Stimulated activated CD8-positive, alpha-beta memory T cell treated with anti-CD3 and anti-CD28 coated beads, Interleukin-7, amount 100 ng/mL, for 1 hour (primary cell): ENCODE results near the gene ZDHHC3.

Experiments
- DNase-seq, 2 donors: peaks; one replicate each; pipeline ENCODE4 v3.0.0-alpha.2; 2020; ENCODE audit warnings: low read depth in 2 of 2

The ZDHHC3 gene

GRCh38 chr3:44976002-44976815 is at the start of gene ZDHHC3, which contains the start of gene EXOSC7:
Gene ZDHHC3 (minus strand): TSS chr3:44976174. CDS start chr3:44959436, 16,738 bp downstream.
Gene EXOSC7 (plus strand): TSS chr3:44976244. CDS start chr3:44976278, 34 bp downstream.
- DNase-seq: peak; percentile 72 to 75

DNA sequence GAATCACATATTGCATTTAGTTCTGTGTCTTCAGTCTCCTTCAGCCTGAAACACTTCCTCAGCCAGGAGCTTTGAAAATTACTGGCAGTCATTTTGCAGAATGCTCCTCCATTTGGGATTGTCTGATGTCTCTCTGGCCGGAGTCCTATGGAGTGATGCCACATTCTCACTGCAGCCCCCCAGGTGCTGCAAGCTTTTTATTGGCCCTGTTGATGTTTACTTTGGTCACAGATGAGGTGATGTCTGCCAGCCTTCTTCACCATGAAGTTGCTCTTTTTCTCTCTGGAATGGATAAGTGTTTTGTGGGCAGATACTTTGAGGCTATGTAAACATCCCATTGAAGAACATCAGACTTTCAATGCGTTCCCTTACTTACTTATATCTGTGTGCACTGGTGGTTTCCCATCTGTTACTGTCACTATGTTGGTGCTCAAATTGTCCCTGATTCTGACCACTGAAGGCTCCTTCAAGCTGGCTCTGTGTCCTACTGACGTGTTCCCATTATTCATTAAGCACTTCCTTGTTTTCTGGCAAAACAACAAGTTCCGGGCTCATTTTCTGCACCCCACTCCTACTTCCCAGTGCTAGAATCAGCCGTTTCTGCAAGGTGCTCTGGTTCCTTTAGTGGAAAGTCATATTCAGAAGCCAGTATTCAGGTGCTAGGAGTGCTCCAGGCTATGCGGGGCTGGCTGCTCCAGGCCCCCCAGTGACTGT is 48.7 kb upstream of the ZDHHC3 start:
- DNase-seq: no peak

DNA sequence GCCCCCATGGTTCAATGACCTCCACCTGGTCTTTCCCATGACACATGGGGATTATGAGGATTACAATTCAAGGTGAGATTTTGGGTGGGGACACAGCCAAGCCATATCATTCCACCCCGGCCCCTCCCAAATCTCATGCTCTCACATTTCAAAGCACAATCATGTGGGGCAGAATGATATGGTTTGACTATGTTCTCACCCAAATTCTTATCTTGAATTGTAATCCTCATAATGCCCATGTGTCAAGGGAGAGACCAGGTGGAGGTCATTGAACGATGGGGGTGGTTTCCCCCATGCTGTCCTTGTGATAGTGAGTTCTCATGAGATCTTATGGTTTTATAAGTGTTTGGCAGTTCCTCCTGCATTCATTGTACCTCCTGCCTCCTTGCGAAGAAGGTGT is 47.7 kb upstream of the ZDHHC3 start:
- no peak for DNase-seq

DNA sequence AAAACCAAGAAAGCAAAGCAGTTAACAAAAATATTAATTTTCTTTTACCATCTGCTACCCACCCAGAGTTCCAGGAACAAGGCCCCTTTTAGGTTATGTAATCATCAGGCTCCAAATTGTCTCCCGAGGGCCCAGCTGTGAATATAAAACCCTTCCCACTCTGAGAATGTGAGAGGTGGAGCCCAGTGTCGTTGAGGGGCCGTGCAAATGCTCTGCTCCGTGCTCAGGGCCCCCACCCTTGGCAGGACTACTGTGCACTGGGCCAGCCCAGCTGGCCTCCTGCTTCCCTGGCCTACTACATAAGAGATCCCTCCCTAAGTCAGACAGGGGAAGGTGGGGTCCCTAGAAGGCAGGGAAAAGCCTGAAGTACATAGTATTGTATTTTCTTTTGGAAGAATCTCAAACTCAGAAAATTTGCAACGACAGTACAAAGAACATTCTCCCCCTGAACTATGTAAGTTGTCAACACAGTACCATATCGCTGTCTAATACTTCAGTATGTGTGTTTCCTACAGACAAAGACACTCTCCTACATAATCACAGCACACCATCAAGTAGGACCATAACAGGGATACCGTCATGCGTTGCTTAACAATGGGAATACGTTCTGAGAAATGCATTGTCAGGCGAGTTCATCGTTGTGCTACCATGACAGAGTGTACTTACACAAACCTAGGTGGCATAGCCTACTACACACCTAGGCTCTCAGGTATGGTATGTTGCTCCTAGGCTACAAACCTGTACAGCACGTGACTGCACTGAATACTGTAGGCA is 45.7 kb upstream of the ZDHHC3 start:
- DNase-seq: no peak

- DNase-seq: no peak
Measured at GRCh38 chr3:45020534-45020933, 44.6 kb upstream of the ZDHHC3 start.

- no peak for DNase-seq
Measured at GRCh38 chr3:45017821-45018220, 41.8 kb upstream of the ZDHHC3 start.

GRCh38 chr3:45016916-45017315 is 40.9 kb upstream of the ZDHHC3 start:
- no peak for DNase-seq

DNA sequence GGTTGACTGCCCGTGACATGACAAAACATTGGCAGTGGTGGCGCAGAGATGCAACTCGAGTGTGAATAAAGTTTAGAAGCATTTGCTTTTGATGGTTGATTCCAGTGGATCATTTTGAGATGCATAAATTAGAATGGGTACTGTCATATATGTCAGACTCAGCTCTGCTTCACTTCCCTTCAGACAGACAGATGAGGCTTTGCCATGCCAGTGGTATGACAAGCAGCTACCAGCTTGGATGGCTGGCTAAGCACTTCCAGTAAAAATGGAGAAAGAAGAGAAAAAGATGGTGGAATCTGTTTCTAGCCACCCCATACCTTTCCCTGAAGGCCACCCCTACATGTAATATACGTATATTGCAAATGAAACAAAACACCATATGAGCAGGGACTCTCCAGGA is 36.6 kb upstream of the ZDHHC3 start:
- DNase-seq: no peak

- no peak for DNase-seq
Measured at GRCh38 chr3:45011756-45012508, 36.0 kb upstream of the ZDHHC3 start.

- no peak for DNase-seq
Measured at GRCh38 chr3:45010811-45011333, 34.9 kb upstream of the ZDHHC3 start.

GRCh38 chr3:45009868-45010267 is 33.9 kb upstream of the ZDHHC3 start:
- DNase-seq: no peak

DNA sequence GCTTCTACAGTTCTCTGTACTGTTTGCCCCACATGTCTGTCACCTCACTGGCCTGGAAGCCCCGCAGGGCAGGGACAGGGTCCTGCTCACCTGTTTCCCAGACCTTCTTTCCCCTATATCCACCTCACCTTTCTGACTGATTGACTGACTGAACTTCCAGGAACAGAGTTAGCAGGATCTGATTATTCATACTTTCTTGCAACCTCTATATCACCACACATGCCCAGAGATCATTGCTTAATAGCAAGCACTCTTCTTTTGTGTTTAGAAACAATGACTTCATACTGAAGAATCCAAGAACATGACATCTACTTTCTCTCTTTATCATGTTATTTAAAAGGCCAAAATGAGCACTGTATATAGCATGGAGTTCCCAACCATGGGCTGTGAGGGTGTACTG is 32.1 kb upstream of the ZDHHC3 start:
- no peak for DNase-seq

DNA sequence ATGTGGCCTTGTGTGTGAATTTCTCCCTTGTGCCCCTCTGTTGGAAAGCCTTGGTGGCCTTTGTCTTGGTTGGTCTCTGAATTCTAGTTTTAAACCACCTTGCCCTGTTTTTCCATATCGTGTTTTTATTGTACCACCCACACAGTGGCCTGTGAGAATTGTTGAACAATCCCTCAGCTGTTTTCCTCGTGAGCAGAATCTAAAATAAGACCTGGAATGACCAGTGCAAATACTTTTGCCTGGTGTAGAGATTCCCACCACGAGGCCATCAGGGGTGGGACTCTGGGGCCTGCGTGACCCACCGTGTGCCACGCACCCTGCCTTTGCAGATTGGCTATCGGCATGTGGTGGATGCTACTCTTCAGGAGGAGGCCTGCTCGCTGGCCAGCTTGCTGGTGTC is 31.1 kb upstream of the ZDHHC3 start:
- no peak for DNase-seq

GRCh38 chr3:45003859-45004258 is 27.9 kb upstream of the ZDHHC3 start:
- no peak for DNase-seq

GRCh38 chr3:45003406-45003805 is 27.4 kb upstream of the ZDHHC3 start:
- DNase-seq: no peak

DNA sequence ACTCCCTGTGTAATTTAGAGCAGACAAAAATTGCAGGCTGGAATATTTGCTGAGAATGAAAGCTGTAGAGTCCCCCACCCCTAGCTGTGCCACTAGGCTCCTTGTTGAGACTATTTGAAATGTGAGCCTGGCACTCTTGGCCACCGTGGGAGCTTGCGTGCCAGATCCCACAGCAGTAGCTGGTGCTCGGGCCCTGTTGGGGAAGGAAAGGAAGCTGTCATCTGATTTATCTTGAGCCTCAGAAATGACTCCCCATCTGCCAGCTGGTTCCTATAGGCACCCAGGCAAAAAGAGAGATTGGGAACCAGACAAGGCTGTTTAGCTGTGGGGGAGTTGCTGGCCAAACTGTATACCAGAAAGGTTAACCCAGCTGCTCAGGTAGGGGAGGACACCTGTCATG is 26.7 kb upstream of the ZDHHC3 start:
- DNase-seq: no peak

DNA sequence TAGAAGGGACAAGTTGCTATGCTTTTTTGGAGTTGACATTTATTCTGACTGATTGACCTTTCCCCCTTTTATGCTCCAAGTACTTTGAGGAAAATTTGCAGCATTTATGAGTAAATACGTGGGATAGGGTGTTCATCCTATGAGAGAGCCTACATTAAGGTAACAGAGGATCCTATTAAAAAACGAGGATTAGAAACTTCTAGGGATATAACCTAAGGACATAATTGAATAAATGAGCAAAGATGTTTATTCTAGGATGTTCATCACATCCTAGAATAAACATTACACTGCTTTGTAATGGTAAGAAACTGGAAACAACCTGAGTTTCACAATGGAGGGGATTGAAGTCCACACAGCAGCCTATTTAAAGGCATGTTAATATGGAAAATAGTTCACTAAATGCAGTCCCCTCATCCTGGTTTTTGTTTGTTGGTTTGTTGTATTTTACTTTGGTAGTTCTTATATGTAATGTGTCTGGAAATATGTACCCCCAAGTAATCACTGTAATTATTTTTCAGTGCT is 26.2 kb upstream of the ZDHHC3 start:
- DNase-seq: no peak

- DNase-seq: no peak
Measured at GRCh38 chr3:45001738-45002137, 25.8 kb upstream of the ZDHHC3 start.

DNA sequence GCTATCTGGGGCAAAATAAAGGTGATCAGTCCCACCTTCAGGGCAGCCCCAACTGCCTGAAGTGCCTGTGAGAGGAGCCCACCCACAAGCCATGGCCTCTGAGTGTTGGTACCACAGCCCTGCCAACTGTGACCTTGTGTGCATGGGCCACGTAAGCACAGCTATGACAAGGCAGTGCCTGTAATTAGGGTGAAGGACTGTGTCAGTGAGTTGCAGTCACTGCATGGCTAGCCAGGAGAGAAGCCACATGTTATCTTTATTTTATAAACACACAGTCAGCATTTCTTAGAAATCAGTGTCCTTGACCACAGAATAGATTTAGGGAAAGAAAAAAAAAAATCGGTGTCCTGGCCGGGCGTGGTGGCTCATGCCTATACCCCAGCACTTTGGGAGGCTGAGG is 24.8 kb upstream of the ZDHHC3 start:
- no peak for DNase-seq

GRCh38 chr3:44999782-45000181 is 23.8 kb upstream of the ZDHHC3 start:
- DNase-seq: no peak

GRCh38 chr3:44996556-44996969 is 20.6 kb upstream of the ZDHHC3 start:
- DNase-seq: no peak
